Measurements from ENCODE around the gene KRT80.

The KRT80 gene

GRCh38 chr12:52221912-52222457 is 30.2 kb upstream of the KRT80 start:
- peak; percentile 38 to 63 for DNase-seq (ENCODE audit: low read depth in 2 of 2)
- TF ChIP-seq, protein P1, sequence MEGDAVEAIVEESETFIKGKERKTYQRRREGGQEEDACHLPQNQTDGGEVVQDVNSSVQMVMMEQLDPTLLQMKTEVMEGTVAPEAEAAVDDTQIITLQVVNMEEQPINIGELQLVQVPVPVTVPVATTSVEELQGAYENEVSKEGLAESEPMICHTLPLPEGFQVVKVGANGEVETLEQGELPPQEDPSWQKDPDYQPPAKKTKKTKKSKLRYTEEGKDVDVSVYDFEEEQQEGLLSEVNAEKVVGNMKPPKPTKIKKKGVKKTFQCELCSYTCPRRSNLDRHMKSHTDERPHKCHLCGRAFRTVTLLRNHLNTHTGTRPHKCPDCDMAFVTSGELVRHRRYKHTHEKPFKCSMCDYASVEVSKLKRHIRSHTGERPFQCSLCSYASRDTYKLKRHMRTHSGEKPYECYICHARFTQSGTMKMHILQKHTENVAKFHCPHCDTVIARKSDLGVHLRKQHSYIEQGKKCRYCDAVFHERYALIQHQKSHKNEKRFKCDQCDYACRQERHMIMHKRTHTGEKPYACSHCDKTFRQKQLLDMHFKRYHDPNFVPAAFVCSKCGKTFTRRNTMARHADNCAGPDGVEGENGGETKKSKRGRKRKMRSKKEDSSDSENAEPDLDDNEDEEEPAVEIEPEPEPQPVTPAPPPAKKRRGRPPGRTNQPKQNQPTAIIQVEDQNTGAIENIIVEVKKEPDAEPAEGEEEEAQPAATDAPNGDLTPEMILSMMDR (IDR thresholded peaks at IDR 0.05; ENCODE audit: low read depth, low read length), result peak; percentile 62
- H3K4me3 ChIP-seq (replicated peaks in 1 of 2; ENCODE audit: low read depth in 2 of 2, low read length in 2 of 2), result no peak overlapping the region

GRCh38 chr12:52221070-52221781 is 29.4 kb upstream of the KRT80 start:
- DNase-seq (ENCODE audit: low read depth in 2 of 2), result no peak
- TF ChIP-seq, protein P1 (IDR thresholded peaks at IDR 0.05; ENCODE audit: low read depth, low read length), result no peak
- no peak overlapping the region for H3K4me3 ChIP-seq (replicated peaks in 1 of 2; ENCODE audit: low read depth in 2 of 2, low read length in 2 of 2)

DNA sequence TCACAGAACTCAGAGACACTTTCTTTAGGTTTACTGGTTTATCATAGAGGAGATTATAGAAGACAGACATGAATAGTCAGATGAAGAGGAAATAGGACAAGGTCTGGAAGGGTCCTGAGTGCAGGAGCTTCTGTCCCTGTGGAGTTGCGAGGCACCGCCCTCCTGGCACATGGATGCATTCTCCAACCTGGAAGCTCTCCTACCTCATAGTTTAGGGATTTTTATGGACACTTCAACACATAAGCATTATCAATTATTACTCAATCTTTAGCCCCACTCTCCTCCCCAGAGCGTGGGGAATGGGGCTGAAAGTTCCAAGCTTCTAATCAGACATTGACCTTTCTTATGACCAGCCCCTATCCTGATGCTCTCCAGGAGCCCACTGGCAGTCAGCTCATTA is 28.7 kb upstream of the KRT80 start:
- TF ChIP-seq, protein P1 (IDR thresholded peaks at IDR 0.05; ENCODE audit: low read depth, low read length), result no peak
- no peak for DNase-seq (ENCODE audit: low read depth in 2 of 2)
- H3K4me3 ChIP-seq (replicated peaks in 1 of 2; ENCODE audit: low read depth in 2 of 2, low read length in 2 of 2), result no peak overlapping the region

- no peak for DNase-seq (ENCODE audit: low read depth in 2 of 2)
- H3K4me3 ChIP-seq (replicated peaks in 1 of 2; ENCODE audit: low read depth in 2 of 2, low read length in 2 of 2), result no peak overlapping the region
- TF ChIP-seq, protein P1 (IDR thresholded peaks at IDR 0.05; ENCODE audit: low read depth, low read length), result no peak
Observed at GRCh38 chr12:52218001-52218400, 26.2 kb upstream of the KRT80 start.

- peak in 1 of 2 donors; percentile 56 for DNase-seq (ENCODE audit: low read depth in 2 of 2)
- TF ChIP-seq, protein P1 (IDR thresholded peaks at IDR 0.05; ENCODE audit: low read depth, low read length), result no peak
Observed at GRCh38 chr12:52217223-52217622, 25.4 kb upstream of the KRT80 start.

GRCh38 chr12:52216807-52217206 is 25.0 kb upstream of the KRT80 start:
- TF ChIP-seq, protein P1 (IDR thresholded peaks at IDR 0.05; ENCODE audit: low read depth, low read length), result no peak
- no peak for DNase-seq (ENCODE audit: low read depth in 2 of 2)

More at GRCh38 chr12:52217223-52217622, 25.4 kb upstream of the KRT80 start:
- H3K4me3 ChIP-seq (replicated peaks in 1 of 2; ENCODE audit: low read depth in 2 of 2, low read length in 2 of 2), result no peak overlapping the region

More at GRCh38 chr12:52216807-52217206, 25.0 kb upstream of the KRT80 start:
- H3K4me3 ChIP-seq (replicated peaks in 1 of 2; ENCODE audit: low read depth in 2 of 2, low read length in 2 of 2), result no peak overlapping the region
